Measurements from ENCODE around the gene SLCO6A1.

DNA sequence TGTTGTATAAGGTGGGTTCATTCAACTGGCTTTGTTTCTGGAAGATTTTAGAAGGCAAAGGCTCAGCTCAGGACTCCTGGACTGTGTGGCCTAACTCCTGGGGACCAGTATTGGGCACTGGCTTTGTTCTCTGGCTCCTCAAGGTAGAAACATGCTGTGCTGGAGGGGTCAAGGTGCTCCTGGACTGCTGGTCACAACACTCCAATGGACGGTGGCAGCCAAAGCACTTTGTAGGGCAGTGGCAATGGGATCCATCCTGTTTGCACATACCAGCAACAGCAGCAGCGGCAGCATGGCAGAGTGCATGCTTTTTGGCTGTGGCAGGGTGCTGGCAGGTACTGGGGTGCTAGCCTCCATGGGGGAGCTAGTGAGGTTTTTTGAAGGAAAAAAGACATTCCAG, 65.3 kb downstream of the SLCO6A1 start:
- TF ChIP-seq, protein P1, sequence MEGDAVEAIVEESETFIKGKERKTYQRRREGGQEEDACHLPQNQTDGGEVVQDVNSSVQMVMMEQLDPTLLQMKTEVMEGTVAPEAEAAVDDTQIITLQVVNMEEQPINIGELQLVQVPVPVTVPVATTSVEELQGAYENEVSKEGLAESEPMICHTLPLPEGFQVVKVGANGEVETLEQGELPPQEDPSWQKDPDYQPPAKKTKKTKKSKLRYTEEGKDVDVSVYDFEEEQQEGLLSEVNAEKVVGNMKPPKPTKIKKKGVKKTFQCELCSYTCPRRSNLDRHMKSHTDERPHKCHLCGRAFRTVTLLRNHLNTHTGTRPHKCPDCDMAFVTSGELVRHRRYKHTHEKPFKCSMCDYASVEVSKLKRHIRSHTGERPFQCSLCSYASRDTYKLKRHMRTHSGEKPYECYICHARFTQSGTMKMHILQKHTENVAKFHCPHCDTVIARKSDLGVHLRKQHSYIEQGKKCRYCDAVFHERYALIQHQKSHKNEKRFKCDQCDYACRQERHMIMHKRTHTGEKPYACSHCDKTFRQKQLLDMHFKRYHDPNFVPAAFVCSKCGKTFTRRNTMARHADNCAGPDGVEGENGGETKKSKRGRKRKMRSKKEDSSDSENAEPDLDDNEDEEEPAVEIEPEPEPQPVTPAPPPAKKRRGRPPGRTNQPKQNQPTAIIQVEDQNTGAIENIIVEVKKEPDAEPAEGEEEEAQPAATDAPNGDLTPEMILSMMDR (optimal IDR thresholded peaks at IDR 0.05 in 1 of 3, IDR thresholded peaks at IDR 0.05 in 1 of 3, conservative IDR thresholded peaks at IDR 0.05 in 1 of 3; ENCODE audit: extremely low read depth in 1 of 3, insufficient read depth in 2 of 3, low read length in 3 of 3), result no peak
- no peak for TF ChIP-seq EZH2 (IDR thresholded peaks at IDR 0.05; ENCODE audit: low read length)

Measured in keratinocyte (primary cell).